Hepatocyte (in vitro differentiated cells): ENCODE measurements around the gene MMP15.

ENCODE experiments used
- EZH2 ChIP-seq: fragments of 200-600 bp; sonication (generic); IDR thresholded peaks from 2 replicates; pipeline ENCODE4 v1.6.1; 2016; ENCODE audit warnings: antibody characterized with exemption, mild to moderate bottlenecking, borderline replicate concordance
- EZH2phosphoT487 ChIP-seq: fragments of 200-600 bp; sonication (generic); IDR thresholded peaks from one replicate; pipeline ENCODE4 v1.6.1; 2018; ENCODE audit warnings: antibody characterized with exemption, mild to moderate bottlenecking, low read depth, moderate library complexity; ENCODE audit not compliant: unreplicated experiment, severe bottlenecking
- TF ChIP-seq, protein P1 (sequence below): fragments of 200-600 bp; sonication (generic); IDR thresholded peaks from 2 replicates; pipeline ENCODE4 v1.5.1; 2016; ENCODE audit warnings: antibody characterized with exemption, mild to moderate bottlenecking; ENCODE audit not compliant: poor library complexity

DNA sequence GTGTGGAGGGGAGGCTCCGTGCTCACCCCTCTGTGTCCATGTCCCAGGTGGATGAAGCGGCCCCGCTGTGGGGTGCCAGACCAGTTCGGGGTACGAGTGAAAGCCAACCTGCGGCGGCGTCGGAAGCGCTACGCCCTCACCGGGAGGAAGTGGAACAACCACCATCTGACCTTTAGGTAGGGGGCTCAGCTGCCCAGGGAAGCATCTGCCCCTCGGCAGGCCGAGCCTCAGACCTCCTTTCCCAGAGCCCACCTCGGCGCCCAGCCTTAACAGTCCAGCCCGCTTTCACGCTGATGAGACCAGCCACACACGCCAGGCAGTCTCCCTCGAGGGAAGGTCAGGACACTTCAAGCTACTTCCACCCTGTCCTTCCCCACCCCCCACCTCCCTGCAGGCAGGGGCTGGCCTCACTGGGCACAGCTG lies 12.7 kb downstream of the MMP15 start:
- TF ChIP-seq, protein P1, sequence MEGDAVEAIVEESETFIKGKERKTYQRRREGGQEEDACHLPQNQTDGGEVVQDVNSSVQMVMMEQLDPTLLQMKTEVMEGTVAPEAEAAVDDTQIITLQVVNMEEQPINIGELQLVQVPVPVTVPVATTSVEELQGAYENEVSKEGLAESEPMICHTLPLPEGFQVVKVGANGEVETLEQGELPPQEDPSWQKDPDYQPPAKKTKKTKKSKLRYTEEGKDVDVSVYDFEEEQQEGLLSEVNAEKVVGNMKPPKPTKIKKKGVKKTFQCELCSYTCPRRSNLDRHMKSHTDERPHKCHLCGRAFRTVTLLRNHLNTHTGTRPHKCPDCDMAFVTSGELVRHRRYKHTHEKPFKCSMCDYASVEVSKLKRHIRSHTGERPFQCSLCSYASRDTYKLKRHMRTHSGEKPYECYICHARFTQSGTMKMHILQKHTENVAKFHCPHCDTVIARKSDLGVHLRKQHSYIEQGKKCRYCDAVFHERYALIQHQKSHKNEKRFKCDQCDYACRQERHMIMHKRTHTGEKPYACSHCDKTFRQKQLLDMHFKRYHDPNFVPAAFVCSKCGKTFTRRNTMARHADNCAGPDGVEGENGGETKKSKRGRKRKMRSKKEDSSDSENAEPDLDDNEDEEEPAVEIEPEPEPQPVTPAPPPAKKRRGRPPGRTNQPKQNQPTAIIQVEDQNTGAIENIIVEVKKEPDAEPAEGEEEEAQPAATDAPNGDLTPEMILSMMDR = no peak
- TF ChIP-seq EZH2 (no peak), EZH2phosphoT487 (no peak)
